HEK293 (cell line): Measurements from ENCODE around the gene VAV3.

Experiments
- YY1 ChIP-seq: fragments of 450-650 bp; formaldehyde crosslinking; IDR thresholded peaks from 2 replicates; pipeline ENCODE4 v1.5.1; 2018; ENCODE audit warnings: missing biosample characterization, missing genetic modification characterization
- ZBTB7A ChIP-seq: fragments of 450-650 bp; formaldehyde crosslinking; IDR thresholded peaks from 2 replicates; pipeline ENCODE4 v1.5.1; 2016; ENCODE audit warnings: low read depth, missing biosample characterization, missing genetic modification characterization
- ZSCAN5A ChIP-seq: fragments of 450-650 bp; formaldehyde crosslinking; IDR thresholded peaks from 2 replicates; pipeline ENCODE4 v1.5.1; 2016; ENCODE audit warnings: missing biosample characterization, missing genetic modification characterization

GRCh38 chr1:107689733-107690132, 275.2 kb downstream of the VAV3 start:
- TF ChIP-seq ZBTB7A (tag by site-specific recombination) (no peak), ZSCAN5A (tag by site-specific recombination) (no peak), YY1 (tag by site-specific recombination) (no peak)
